DND-41 (cell line): ENCODE measurements around the gene MAST4.

Source experiments
- CTCF ChIP-seq: IDR thresholded peaks from 2 replicates; pipeline ENCODE4 v1.5.1; 2012; ENCODE audit warnings: borderline replicate concordance, low read length, moderate library complexity, mild to moderate bottlenecking; ENCODE audit not compliant: poor library complexity, severe bottlenecking; ENCODE audit errors: extremely low read depth
- EZH2 ChIP-seq: IDR thresholded peaks from 3 replicates; pipeline ENCODE4 v1.6.1; 2012; ENCODE audit warnings: borderline replicate concordance, low read depth, mild to moderate bottlenecking, moderate library complexity, low read length, inconsistent platforms; ENCODE audit not compliant: severe bottlenecking

GRCh38 chr5:67098656-67099055 lies 502.5 kb downstream of the MAST4 start:
- no peak for TF ChIP-seq CTCF
- TF ChIP-seq EZH2 = no peak
